HCT116 (cell line): ENCODE measurements around the gene U2AF2. TPM values are rescaled to one million over a fixed set of nuclear protein-coding genes. Genes with fewer than 3 reads are reported as not detected.

Experiments
- ATAC-seq: fragments of 200-7000 bp; cut with Tn5 transposase; 2 replicates; pipeline ENCODE4 v1.9.1; 2020; ENCODE audit warnings: mild to moderate bottlenecking, moderate library complexity
- BruUV-seq: library from RNA; stranded (reverse); fragments of 400-500 nt; replicated peaks from 2 replicates; lab custom pipeline; 2021; lab: Mats Ljungman, UMichigan
- CTCF ChIA-PET: fragments of 300-600 bp; sonication (Branson Sonifier 250); formaldehyde crosslinking; loops from one replicate; lab custom pipeline; 2021; ENCODE audit warnings: antibody characterized with exemption; lab: Charles Lee
- POLR2A ChIA-PET: fragments of 300-600, 350-600 bp; sonication (Branson Sonifier 250); formaldehyde crosslinking; loops from one replicate; lab custom pipeline; 2021; ENCODE audit warnings: antibody characterized with exemption; lab: Charles Lee
- RAD21 ChIA-PET, 2 experiments: fragments of 300-600 bp; sonication (Branson Sonifier 250); formaldehyde crosslinking; loops; one replicate each; lab custom pipeline; 2023; ENCODE audit warnings: low total read pairs in 2 of 2; ENCODE audit not compliant: uncharacterized antibody in 2 of 2, unreplicated experiment in 2 of 2, low non-redundant PET in 1 of 2; lab: Charles Lee
- DNase-seq: peaks from one replicate; pipeline ENCODE4 v3.0.0-alpha.2; 2010; ENCODE audit warnings: low read depth, low spot score
- H2AFZ ChIP-seq: fragments of 200-600 bp; shearing (Covaris generic), sonication (generic); 2 replicates; pipeline ENCODE4 v1.6.1; 2017; ENCODE audit warnings: low read depth, mixed run types, mixed read lengths, antibody characterized with exemption, low read length; ENCODE audit not compliant: poor library complexity, severe bottlenecking
- H3K27ac ChIP-seq: 2 replicates; pipeline ENCODE4 v1.5.1; 2012; ENCODE audit warnings: low read depth, low read length
- H3K27me3 ChIP-seq: fragments of 200-600 bp; sonication (generic); 2 replicates; pipeline ENCODE4 v1.6.1; 2016; ENCODE audit warnings: mixed run types, low read length, mixed read lengths; ENCODE audit not compliant: insufficient read depth
- H3K36me3 ChIP-seq, 2 experiments: fragments of 200-500 bp in 1 of 2; fragments of 200-600 bp in 1 of 2; sonication (Bioruptor generic) in 1 of 2; sonication (generic) in 1 of 2; 2 replicates each; pipeline versions ENCODE4 v1.5.1 to v1.6.1; 2014 to 2016; ENCODE audit warnings: low read length in 2 of 2, inconsistent platforms in 1 of 2, mixed read lengths in 1 of 2, mixed run types in 1 of 2; ENCODE audit not compliant: insufficient read depth in 2 of 2, control insufficient read depth in 1 of 2
- H3K4me1 ChIP-seq, 2 experiments: fragments of 200-600 bp in 1 of 2; sonication (generic) in 1 of 2; 2 replicates each; pipeline versions ENCODE4 v1.5.1 to v1.6.1; 2012 to 2017; ENCODE audit warnings: low read length in 2 of 2, inconsistent platforms in 1 of 2, mild to moderate bottlenecking in 1 of 2, mixed read lengths in 1 of 2, mixed run types in 1 of 2, moderate library complexity in 1 of 2; ENCODE audit not compliant: insufficient read depth in 2 of 2, control insufficient read depth in 1 of 2
- H3K4me2 ChIP-seq: fragments of 200-600 bp; sonication (generic); 2 replicates; pipeline ENCODE4 v1.6.1; 2017; ENCODE audit warnings: mixed run types, low read length, mixed read lengths
- H3K4me3 ChIP-seq, 2 experiments: fragments of 200-600 bp in 1 of 2; sonication (generic) in 1 of 2; replicated peaks in 1 of 2; 2 replicates each; pipeline ENCODE4 v1.5.1; 2011 to 2016; ENCODE audit warnings: low read length in 2 of 2, control low read depth in 1 of 2, low read depth in 1 of 2, mild to moderate bottlenecking in 1 of 2, mixed read lengths in 1 of 2, mixed run types in 1 of 2
- H3K79me2 ChIP-seq: fragments of 200-600 bp; sonication (generic); 2 replicates; pipeline ENCODE4 v1.6.1; 2017; ENCODE audit warnings: mild to moderate bottlenecking, mixed run types, low read length, moderate library complexity, mixed read lengths; ENCODE audit not compliant: insufficient read depth
- H3K9ac ChIP-seq: fragments of 200-600 bp; sonication (generic); 2 replicates; pipeline ENCODE4 v1.6.1; 2016; ENCODE audit warnings: low read length, mixed read lengths
- H3K9me2 ChIP-seq: fragments of 200-600 bp; sonication (generic), shearing (Covaris generic); 2 replicates; pipeline ENCODE4 v1.6.1; 2017; ENCODE audit warnings: mixed run types, mild to moderate bottlenecking, moderate library complexity; ENCODE audit not compliant: insufficient read depth
- H3K9me3 ChIP-seq, 2 experiments: fragments of 200-500 bp in 1 of 2; fragments of 200-600 bp in 1 of 2; sonication (Bioruptor generic) in 1 of 2; sonication (generic) in 1 of 2; 2 replicates each; pipeline ENCODE4 v1.6.1; 2014 to 2017; ENCODE audit warnings: low read length in 2 of 2, mixed read lengths in 2 of 2, inconsistent platforms in 1 of 2, low read depth in 1 of 2, mild to moderate bottlenecking in 1 of 2, mixed run types in 1 of 2, moderate library complexity in 1 of 2; ENCODE audit not compliant: control insufficient read depth in 1 of 2, insufficient read depth in 1 of 2
- H4K20me1 ChIP-seq: fragments of 200-600 bp; sonication (generic), shearing (Covaris generic); 2 replicates; pipeline ENCODE4 v1.6.1; 2017; ENCODE audit warnings: mixed run types, mild to moderate bottlenecking, moderate library complexity; ENCODE audit not compliant: insufficient read depth
- ATF3 ChIP-seq: IDR thresholded peaks from 2 replicates; pipeline ENCODE4 v1.6.1; 2012
- CEBPB ChIP-seq: IDR thresholded peaks from 2 replicates; pipeline ENCODE4 v1.6.1; 2012; ENCODE audit warnings: low read depth
- CTCF ChIP-seq, 3 experiments: fragments of 200-600 bp in 1 of 3; sonication (generic) in 1 of 3; IDR thresholded peaks in 2 of 3; conservative IDR thresholded peaks in 1 of 3; 2 replicates each; pipeline ENCODE4 v1.5.1; 2012 to 2017; ENCODE audit warnings: low read depth in 2 of 3, low read length in 2 of 3, antibody characterized with exemption in 1 of 3, borderline replicate concordance in 1 of 3, control low read depth in 1 of 3, mild to moderate bottlenecking in 1 of 3, mixed read lengths in 1 of 3, mixed run types in 1 of 3, moderate library complexity in 1 of 3; ENCODE audit not compliant: insufficient read depth in 1 of 3
- ELF1 ChIP-seq: IDR thresholded peaks from 2 replicates; pipeline ENCODE4 v1.6.1; 2012; ENCODE audit warnings: low read depth, borderline replicate concordance
- FOSL1 ChIP-seq: IDR thresholded peaks from 2 replicates; pipeline ENCODE4 v1.6.1; 2012; ENCODE audit warnings: low read depth
- POLR2A ChIP-seq: IDR thresholded peaks from 2 replicates; pipeline ENCODE4 v1.7.0; 2011; ENCODE audit warnings: borderline replicate concordance; ENCODE audit not compliant: insufficient read depth, insufficient read length; ENCODE audit errors: extremely low read depth
- POLR2AphosphoS5 ChIP-seq: IDR thresholded peaks from 2 replicates; pipeline ENCODE4 v1.6.1; 2011; ENCODE audit warnings: mild to moderate bottlenecking, low read depth, low read length, moderate library complexity
- RAD21 ChIP-seq: IDR thresholded peaks from 2 replicates; pipeline ENCODE4 v1.6.1; 2012; ENCODE audit warnings: low read depth, mild to moderate bottlenecking
- REST ChIP-seq: IDR thresholded peaks from 2 replicates; pipeline ENCODE4 v1.6.1; 2012; ENCODE audit warnings: low read depth
- YY1 ChIP-seq: IDR thresholded peaks from 2 replicates; pipeline ENCODE4 v1.6.1; 2011; ENCODE audit warnings: low read length, low read depth, moderate library complexity, mild to moderate bottlenecking; ENCODE audit not compliant: insufficient replicate concordance; ENCODE audit errors: extremely low read depth
- ZBTB33 ChIP-seq: IDR thresholded peaks from 2 replicates; pipeline ENCODE4 v1.6.1; 2011; ENCODE audit warnings: mild to moderate bottlenecking, low read length, moderate library complexity; ENCODE audit not compliant: insufficient replicate concordance; ENCODE audit errors: extremely low read depth
- ZFX ChIP-seq: fragments of 450-650 bp; IDR thresholded peaks from 2 replicates; pipeline ENCODE4 v1.6.1; 2017
- intact Hi-C: fragments of 100-400 bp; cut with micrococcal nuclease; formaldehyde crosslinking; loops from 2 replicates; pipeline ENCODE4 v1.10.0; 2022
- total RNA-seq: library from RNA; stranded (reverse); gene quantifications from one replicate; pipeline ENCODE4 v1.2.1, GENCODE V29; 2021; ENCODE audit not compliant: unreplicated experiment

Gene U2AF2
- total RNA-seq, 1 experiment from 2014 or later: 259 TPM

- TF ChIP-seq ZBTB33: no peak
These were observed 31.7 kb upstream of the U2AF2 start (continued) for GRCh38 chr19:55623130-55623529.

GRCh38 chr19:55623561-55623960, 31.3 kb upstream of the U2AF2 start:
- peak overlapping the region; percentile 12 to 45; a peak in 3 of 4 replicates for H3K4me3 ChIP-seq
- H3K4me2 ChIP-seq: peak overlapping the region; percentile 65
- intact Hi-C loops: no loop called here
- no peak overlapping the region for H2AFZ ChIP-seq
- TF ChIP-seq CEBPB (no peak), CTCF (IDR thresholded peaks at IDR 0.05 in 2 of 3, conservative IDR thresholded peaks at IDR 0.05 in 1 of 3; ENCODE audit: borderline replicate concordance in 1 of 3, insufficient read depth in 1 of 3, low read depth in 2 of 3, low read length in 2 of 3) (no peak), YY1 (no peak), POLR2AphosphoS5 (no peak), ELF1 (no peak), POLR2A (no peak), REST (no peak), ZFX (no peak), RAD21 (no peak), ATF3 (no peak), ZBTB33 (no peak), FOSL1 (no peak)
- no peak for ATAC-seq
- H3K27ac ChIP-seq: no peak overlapping the region
- no peaks in the 10 kb centered on the region for H3K27me3 ChIP-seq
- no peaks in the 10 kb centered on the region for H3K9me2 ChIP-seq
- ChIA-PET POLR2A (interaction anchor here (0.8 to 1.3 kb wide), 2 partner anchors 19 to 139 kb away, joined by 3 to 10 read pairs; partner anchors contain the start of genes NAT14 and ZNF865), RAD21 (no interaction called here), CTCF (interaction anchor here (1.2 kb wide), 1 partner anchor 48 kb away, joined by 6 read pairs; no protein-coding TSS in a partner anchor)
- no peaks in the 10 kb centered on the region for H3K36me3 ChIP-seq
- no peak overlapping the region for H3K9ac ChIP-seq
- no peak for DNase-seq
- peaks cover 8 to 14% of the 10 kb centered on the region in 2 experiments; a peak in 3 of 4 replicates for H3K4me1 ChIP-seq
- H3K79me2 ChIP-seq: no peaks in the 10 kb centered on the region
- TSS peak; percentile 47 for BruUV-seq
- H4K20me1 ChIP-seq: no peaks in the 10 kb centered on the region
- no peaks in the 10 kb centered on the region for H3K9me3 ChIP-seq
